Tibial nerve (tissue), 4 donors: ENCODE results near the gene ERICH3. TPM values are rescaled to one million over a fixed set of nuclear protein-coding genes. Genes with fewer than 3 reads are reported as not detected.
A peak's percentile ranks its signal among the peaks of the same experiment; 100 is the strongest.

ENCODE experiments used
- DNase-seq, 2 donors: peaks; one replicate each; pipeline ENCODE4 v3.0.0-alpha.2; 2019; ENCODE audit warnings: low spot score in 2 of 2
- H3K27ac ChIP-seq, 4 donors: fragments of 200-600 bp; sonication (generic) in 3 of 4; one replicate each; pipeline ENCODE4 v1.5.1; 2017 to 2019; ENCODE audit warnings: mild to moderate bottlenecking in 1 of 4
- H3K27me3 ChIP-seq, 2 donors: fragments of 200-600 bp; sonication (generic) in 1 of 2; one replicate each; pipeline versions ENCODE4 v1.5.1 to v1.6.0; 2017 to 2019
- H3K36me3 ChIP-seq, 3 donors: fragments of 200-600 bp; sonication (generic); one replicate each; pipeline ENCODE4 v1.5.1; 2018 to 2019
- H3K4me1 ChIP-seq, 4 donors: fragments of 200-600 bp; sonication (generic) in 3 of 4; one replicate each; pipeline ENCODE4 v1.5.1; 2017 to 2019
- H3K4me3 ChIP-seq, 4 donors: fragments of 200-600 bp; sonication (generic) in 3 of 4; one replicate each; pipeline ENCODE4 v1.5.1; 2017 to 2019; ENCODE audit warnings: mild to moderate bottlenecking in 1 of 4, moderate library complexity in 1 of 4
- H3K9me3 ChIP-seq, 4 donors: fragments of 200-600 bp; sonication (generic) in 3 of 4; one replicate each; pipeline ENCODE4 v1.5.1; 2017 to 2019
- EP300 ChIP-seq, 2 donors: sonication (generic); formaldehyde crosslinking; IDR thresholded peaks; one replicate each; pipeline ENCODE4 v1.6.1; 2017; ENCODE audit warnings: antibody characterized with exemption in 2 of 2, mild to moderate bottlenecking in 1 of 2
- POLR2A ChIP-seq, 2 donors: fragments of 450-650 bp; IDR thresholded peaks; one replicate each; pipeline ENCODE4 v1.6.1; 2017; ENCODE audit warnings: antibody characterized with exemption in 2 of 2, mild to moderate bottlenecking in 2 of 2, moderate library complexity in 2 of 2
- whole genome bisulfite sequencing, 2 donors: methylation state at CpG; one replicate each; pipeline ENCODE4 v1.1.5; 2018; 5-methylcytosine and 5-hydroxymethylcytosine counted together
- total RNA-seq, 4 donors: library from RNA; depleted of rRNA; stranded (reverse); fragments of >200 nt; gene quantifications; one replicate each; pipeline ENCODE4 v1.1.0, GENCODE V29; 2016
- TF ChIP-seq, protein P1 (sequence below), 5 experiments: fragments of 200-600 bp in 3 of 5; fragments of 450-650 bp in 2 of 5; sonication (generic) in 3 of 5; IDR thresholded peaks; one replicate each; pipeline ENCODE4 v1.5.1; 2016 to 2019; ENCODE audit warnings: antibody characterized with exemption in 5 of 5, mild to moderate bottlenecking in 3 of 5, moderate library complexity in 2 of 5

ERICH3 gene
- total RNA-seq, 4 donors from 2014 or later = 0.20 to 0.30 (median 0.21) TPM

DNA sequence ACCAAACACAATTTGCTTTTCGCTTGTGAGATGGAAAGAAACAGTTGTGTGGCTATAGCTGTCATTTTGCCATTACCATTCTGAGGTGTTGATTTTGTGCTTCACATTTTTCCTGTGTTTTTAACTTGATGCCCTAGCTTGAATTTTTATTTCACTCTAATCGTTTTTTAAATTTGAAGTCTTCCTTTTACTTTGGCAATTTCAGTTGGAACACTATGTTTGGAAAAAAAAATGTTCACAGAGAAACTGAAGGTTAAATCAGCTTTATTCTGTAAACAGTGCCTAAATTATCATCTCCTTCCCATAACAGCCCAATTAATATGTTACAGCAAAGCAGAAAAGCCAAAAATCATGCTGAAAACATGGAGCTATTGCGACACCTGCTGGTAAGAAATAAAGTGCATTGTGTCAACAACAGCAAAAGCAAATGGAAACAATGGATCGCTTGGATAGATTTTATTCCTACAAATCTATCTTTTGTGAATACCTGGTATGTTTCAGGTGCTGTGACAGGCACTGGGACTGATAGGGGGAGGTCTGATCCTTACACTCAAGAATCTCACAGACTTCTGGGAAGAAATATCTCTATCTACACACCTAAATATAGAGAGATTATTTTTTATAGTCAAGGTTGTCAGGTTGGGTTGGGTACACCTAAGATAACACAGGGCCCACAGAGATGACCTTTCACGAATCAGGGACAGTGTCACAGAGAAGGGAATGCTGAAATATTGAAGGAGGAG, 16.2 kb upstream of the ERICH3 start:
- no peaks in the 10 kb centered on the region for H3K4me1 ChIP-seq
- DNase-seq = peak in 1 of 2 donors; percentile 78
- H3K9me3 ChIP-seq = no peaks in the 10 kb centered on the region
- TF ChIP-seq, protein P1, sequence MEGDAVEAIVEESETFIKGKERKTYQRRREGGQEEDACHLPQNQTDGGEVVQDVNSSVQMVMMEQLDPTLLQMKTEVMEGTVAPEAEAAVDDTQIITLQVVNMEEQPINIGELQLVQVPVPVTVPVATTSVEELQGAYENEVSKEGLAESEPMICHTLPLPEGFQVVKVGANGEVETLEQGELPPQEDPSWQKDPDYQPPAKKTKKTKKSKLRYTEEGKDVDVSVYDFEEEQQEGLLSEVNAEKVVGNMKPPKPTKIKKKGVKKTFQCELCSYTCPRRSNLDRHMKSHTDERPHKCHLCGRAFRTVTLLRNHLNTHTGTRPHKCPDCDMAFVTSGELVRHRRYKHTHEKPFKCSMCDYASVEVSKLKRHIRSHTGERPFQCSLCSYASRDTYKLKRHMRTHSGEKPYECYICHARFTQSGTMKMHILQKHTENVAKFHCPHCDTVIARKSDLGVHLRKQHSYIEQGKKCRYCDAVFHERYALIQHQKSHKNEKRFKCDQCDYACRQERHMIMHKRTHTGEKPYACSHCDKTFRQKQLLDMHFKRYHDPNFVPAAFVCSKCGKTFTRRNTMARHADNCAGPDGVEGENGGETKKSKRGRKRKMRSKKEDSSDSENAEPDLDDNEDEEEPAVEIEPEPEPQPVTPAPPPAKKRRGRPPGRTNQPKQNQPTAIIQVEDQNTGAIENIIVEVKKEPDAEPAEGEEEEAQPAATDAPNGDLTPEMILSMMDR (IDR thresholded peaks at IDR 0.05) = peak; percentile 60 to 81 (median 76)
- TF ChIP-seq EP300 (IDR thresholded peaks at IDR 0.05) = no peak
- TF ChIP-seq POLR2A (IDR thresholded peaks at IDR 0.05) = no peak
- no peaks in the 10 kb centered on the region for H3K36me3 ChIP-seq
- no peak overlapping the region for H3K27ac ChIP-seq
- H3K27me3 ChIP-seq = no peaks in the 10 kb centered on the region
- H3K4me3 ChIP-seq = no peak overlapping the region
- 19 to 23% methylated on average over 5 of the region's 5 CpGs for WGBS, 2 donors

DNA sequence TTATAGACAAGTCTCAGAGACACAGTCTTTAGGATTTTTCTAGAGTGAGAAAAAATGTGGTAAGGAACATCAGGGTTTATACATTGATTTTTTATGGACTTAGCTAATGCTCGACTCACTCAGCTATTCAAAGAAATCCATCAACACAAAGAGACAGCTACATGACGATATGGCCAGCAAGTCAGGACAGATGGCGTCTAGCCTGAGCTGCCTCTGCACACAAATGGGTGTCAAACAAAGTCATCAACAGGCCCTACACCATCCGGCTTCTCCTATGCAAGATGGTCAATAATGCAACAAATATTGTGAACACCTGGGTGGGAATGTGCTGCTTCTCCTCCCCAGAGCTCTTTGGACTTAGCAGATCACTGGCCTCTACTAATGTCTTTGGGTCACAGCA, 13.3 kb upstream of the ERICH3 start:
- TF ChIP-seq POLR2A (IDR thresholded peaks at IDR 0.05) (no peak), EP300 (IDR thresholded peaks at IDR 0.05) (no peak)
- TF ChIP-seq, protein P1 (IDR thresholded peaks at IDR 0.05) = no peak
- no peaks in the 10 kb centered on the region for H3K27me3 ChIP-seq
- no peak for DNase-seq
- WGBS, 2 donors = 85 to 88% methylated on average over 4 of the region's 4 CpGs
- no peak overlapping the region for H3K27ac ChIP-seq
- no peaks in the 10 kb centered on the region for H3K4me1 ChIP-seq
- no peaks in the 10 kb centered on the region for H3K36me3 ChIP-seq
- H3K4me3 ChIP-seq = no peak overlapping the region
- H3K9me3 ChIP-seq = no peaks in the 10 kb centered on the region

DNA sequence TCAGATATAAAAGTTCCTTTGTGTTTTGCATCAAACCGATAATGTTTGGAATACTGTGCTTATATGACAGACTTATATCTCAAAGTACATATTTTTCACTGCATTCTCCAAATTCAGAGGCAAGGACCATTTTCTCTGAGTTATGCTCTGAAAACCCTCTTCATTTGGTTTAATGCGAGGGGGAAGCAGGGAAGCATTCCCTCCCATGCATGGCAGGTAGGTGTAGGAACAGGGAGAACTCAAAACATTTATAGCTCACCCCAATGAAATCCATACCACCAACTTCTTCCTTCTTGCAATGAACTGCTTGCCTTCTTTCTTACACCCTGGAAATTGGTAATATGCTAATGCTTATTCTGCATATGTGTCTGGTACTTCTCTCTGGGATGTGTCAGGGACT, 10.7 kb upstream of the ERICH3 start:
- TF ChIP-seq EP300 (IDR thresholded peaks at IDR 0.05) (no peak), POLR2A (IDR thresholded peaks at IDR 0.05) (no peak)
- TF ChIP-seq, protein P1 (IDR thresholded peaks at IDR 0.05) = no peak
- Histone ChIP-seq H3K4me1 (no peaks in the 10 kb centered on the region), H3K27me3 (no peaks in the 10 kb centered on the region), H3K4me3 (no peak overlapping the region), H3K27ac (no peak overlapping the region), H3K9me3 (no peaks in the 10 kb centered on the region), H3K36me3 (no peaks in the 10 kb centered on the region)
- 89 to 90% methylated on average over 2 of the region's 2 CpGs for WGBS, 2 donors
- DNase-seq = no peak

DNA sequence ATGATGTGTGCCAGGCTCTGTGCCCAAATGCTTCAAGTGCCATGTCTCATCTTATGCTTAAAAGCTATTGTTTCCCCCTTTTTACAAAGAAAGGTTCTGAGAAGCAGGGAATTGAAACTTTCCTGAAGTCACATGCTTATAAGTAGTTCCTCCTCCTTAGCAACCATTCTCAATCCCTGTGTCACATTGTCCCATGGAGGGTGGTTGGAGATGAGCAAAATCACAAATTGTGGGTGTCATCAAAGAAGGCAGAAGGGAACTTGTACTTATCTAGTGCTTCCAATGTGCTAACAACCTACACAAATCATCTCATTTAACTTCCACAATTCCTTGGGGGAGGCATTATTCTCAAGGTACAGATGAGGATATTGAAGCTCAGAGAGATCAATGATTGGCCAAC, 10.1 kb upstream of the ERICH3 start:
- Histone ChIP-seq H3K4me1 (no peaks in the 10 kb centered on the region), H3K4me3 (no peak overlapping the region), H3K36me3 (no peaks in the 10 kb centered on the region), H3K9me3 (no peaks in the 10 kb centered on the region), H3K27ac (no peak overlapping the region), H3K27me3 (no peaks in the 10 kb centered on the region)
- DNase-seq = no peak
- TF ChIP-seq POLR2A (IDR thresholded peaks at IDR 0.05) = no peak
- TF ChIP-seq EP300 (IDR thresholded peaks at IDR 0.05) = no peak
- TF ChIP-seq, protein P1 (IDR thresholded peaks at IDR 0.05) = no peak

DNA sequence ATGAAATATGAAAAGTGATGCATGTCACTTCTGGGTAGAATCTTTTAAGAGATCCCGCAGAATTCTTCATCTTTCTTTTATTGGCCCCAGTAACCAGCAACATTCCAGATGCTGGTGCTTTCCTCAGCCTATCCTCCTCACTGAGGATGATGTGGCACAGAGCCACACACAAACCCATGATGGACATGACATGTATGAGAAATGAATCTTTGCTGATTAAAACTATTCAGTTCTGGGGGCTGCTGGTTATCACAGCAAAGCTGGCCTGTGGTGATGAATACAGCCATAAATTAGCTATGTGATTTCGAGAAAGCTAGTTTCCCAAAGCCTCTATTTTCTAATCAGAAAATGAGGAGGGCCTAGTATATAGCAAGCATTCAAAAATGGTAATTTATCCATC, 8.3 kb upstream of the ERICH3 start:
- DNase-seq = no peak
- Histone ChIP-seq H3K4me1 (no peaks in the 10 kb centered on the region), H3K36me3 (no peaks in the 10 kb centered on the region), H3K4me3 (no peak overlapping the region), H3K27ac (no peak overlapping the region), H3K9me3 (no peaks in the 10 kb centered on the region), H3K27me3 (no peaks in the 10 kb centered on the region)
- TF ChIP-seq, protein P1 (IDR thresholded peaks at IDR 0.05) = no peak
- TF ChIP-seq POLR2A (IDR thresholded peaks at IDR 0.05) (no peak), EP300 (IDR thresholded peaks at IDR 0.05) (no peak)
- 71% methylated on average over 2 of the region's 2 CpGs for WGBS, 2 donors
